Fibroblast of lung (primary cell): ENCODE measurements around the gene PLAC8L1.

Source experiments
- CTCF ChIP-seq, 2 donors: IDR thresholded peaks in 1 of 2; conservative IDR thresholded peaks in 1 of 2; 1 replicate in 1 of 2; 2 replicates in 1 of 2; pipeline ENCODE4 v1.5.1; 2011 to 2012; ENCODE audit warnings: low read length in 2 of 2, control low read depth in 1 of 2, inconsistent platforms in 1 of 2, low read depth in 1 of 2, mild to moderate bottlenecking in 1 of 2
- EZH2 ChIP-seq: IDR thresholded peaks from 2 replicates; pipeline ENCODE4 v1.5.1; 2012; ENCODE audit warnings: low read length, control low read depth, mild to moderate bottlenecking; ENCODE audit errors: missing control alignments

DNA sequence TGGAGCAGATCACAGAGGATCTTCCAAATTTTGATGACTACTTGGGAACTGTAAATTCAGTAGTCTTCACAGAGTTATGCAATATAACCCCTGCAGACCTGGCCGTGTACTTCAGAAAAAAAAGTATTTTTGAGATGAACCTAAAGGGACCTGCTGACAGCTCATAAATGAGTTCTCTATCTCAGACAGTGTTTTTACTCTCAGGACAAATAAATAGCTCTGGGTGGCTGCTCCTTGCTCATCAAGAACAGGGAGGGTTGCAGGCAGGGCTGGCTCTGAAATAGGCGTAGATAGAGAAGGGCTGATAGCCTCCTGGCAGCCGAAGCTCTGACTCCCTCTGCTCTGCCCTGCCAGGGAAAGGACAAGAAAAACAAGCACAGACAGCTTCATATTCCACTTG, 64.8 kb downstream of the PLAC8L1 start:
- TF ChIP-seq CTCF (conservative IDR thresholded peaks at IDR 0.05 in 1 of 2, IDR thresholded peaks at IDR 0.05 in 1 of 2; ENCODE audit: low read depth in 1 of 2, low read length in 2 of 2) (no peak), EZH2 (no peak)
